ENCODE results near the gene SLC43A1. TPM values are rescaled to one million over a fixed set of nuclear protein-coding genes. Genes with fewer than 3 reads are reported as not detected.

The SLC43A1 gene
- polyA plus RNA-seq, 1 of the 3 experiments (the other 2 are of a cell fraction), result 4.4 TPM

DNA sequence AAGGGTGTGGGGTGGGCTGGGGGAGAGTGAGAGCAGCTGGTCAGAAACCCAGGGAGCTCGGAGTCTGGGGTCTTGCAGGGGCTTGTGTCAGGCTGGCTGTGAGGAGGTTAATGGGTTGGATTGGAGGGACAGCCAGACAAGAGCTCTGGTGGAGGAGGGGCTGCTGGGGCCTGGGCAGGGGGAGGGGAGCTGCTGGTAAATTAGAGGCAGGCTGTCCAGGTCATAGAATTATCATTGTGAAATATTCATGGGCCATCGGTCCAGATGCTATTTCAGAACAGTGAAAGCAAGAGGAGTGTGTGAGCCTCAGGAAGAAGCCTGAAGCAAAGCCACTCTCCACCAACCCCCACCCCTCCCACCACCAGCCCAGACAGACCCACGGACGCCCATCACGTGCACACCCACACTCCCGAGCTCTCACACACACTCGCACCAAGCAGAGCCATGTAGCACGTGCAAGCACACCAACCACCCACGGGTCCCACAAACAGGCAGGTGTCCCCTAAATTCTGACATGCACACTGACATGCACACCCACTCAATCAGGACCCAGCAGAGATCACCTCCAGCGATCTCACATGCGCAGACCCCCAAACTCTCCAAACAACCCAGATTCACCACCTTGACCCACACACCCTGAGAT lies 36.4 kb downstream of the SLC43A1 start:
- peak; percentile 47 for DNase-seq
- no peaks in the 10 kb centered on the region for H3K79me2 ChIP-seq (ENCODE audit: insufficient read depth)
- H3K4me3 ChIP-seq (ENCODE audit: low read depth in 2 of 2, low read length in 1 of 2), result no peak overlapping the region
- no peaks in the 10 kb centered on the region for H3K9me3 ChIP-seq
- no peaks in the 10 kb centered on the region for H4K20me1 ChIP-seq (ENCODE audit: insufficient read depth)
- H3F3A ChIP-seq (replicated peaks; ENCODE audit: insufficient read depth), result no peaks in the 10 kb centered on the region
- no peaks in the 10 kb centered on the region for H3K9me2 ChIP-seq
- H3K4me2 ChIP-seq, result no peak overlapping the region
- TF ChIP-seq TCF12 (IDR thresholded peaks at IDR 0.05) (no peak), CHD2 (IDR thresholded peaks at IDR 0.05; ENCODE audit: low read length, partially characterized antibody) (peak; percentile 37)
- no peaks in the 10 kb centered on the region for H3K36me3 ChIP-seq (replicated peaks in 1 of 2; ENCODE audit: control insufficient read depth in 1 of 2, insufficient read depth in 2 of 2, low read length in 1 of 2)
- H3K27ac ChIP-seq (ENCODE audit: low read depth in 2 of 2, low read length in 1 of 2), result no peak overlapping the region
- WGBS (ENCODE audit: low lambda C conversion rate), result 43% methylated on average over 11 of the region's 11 CpGs
- POLR2A ChIA-PET, result no interaction called here
- H3K27me3 ChIP-seq (ENCODE audit: insufficient read depth), result peaks cover 28% of the 10 kb centered on the region
- H3K9ac ChIP-seq, result no peak overlapping the region
- H2AFZ ChIP-seq (ENCODE audit: low read depth), result no peak overlapping the region
- CTCF ChIA-PET, result interaction anchor here (0.9 to 27.2 kb wide), 7 partner anchors 13 to 117 kb away, joined by 3 to 517 read pairs (median 4); partner anchors contain the start of genes RTN4RL2 and TIMM10
- peaks cover 4 to 17% of the 10 kb centered on the region in 2 experiments; a peak in 2 of 4 replicates for H3K4me1 ChIP-seq (ENCODE audit: control insufficient read depth in 1 of 2, insufficient read depth in 2 of 2, low read depth in 1 of 2, low read length in 1 of 2)

GRCh38 chr11:57477507-57478189 lies 37.9 kb downstream of the SLC43A1 start:
- Histone ChIP-seq H3K4me2 (no peak overlapping the region), H3K4me1 (ENCODE audit: control insufficient read depth in 1 of 2, insufficient read depth in 2 of 2, low read depth in 1 of 2, low read length in 1 of 2) (peaks cover 0 to 11% of the 10 kb centered on the region in 2 experiments; a peak in 1 of 4 replicates), H3K9ac (no peak overlapping the region), H4K20me1 (ENCODE audit: insufficient read depth) (no peaks in the 10 kb centered on the region), H3K9me2 (no peaks in the 10 kb centered on the region), H3K79me2 (ENCODE audit: insufficient read depth) (no peaks in the 10 kb centered on the region), H2AFZ (ENCODE audit: low read depth) (no peak overlapping the region), H3K27ac (ENCODE audit: low read depth in 2 of 2, low read length in 1 of 2) (no peak overlapping the region), H3K27me3 (ENCODE audit: insufficient read depth) (peaks cover 21% of the 10 kb centered on the region), H3K4me3 (ENCODE audit: low read depth in 2 of 2, low read length in 1 of 2) (no peak overlapping the region), H3K9me3 (no peaks in the 10 kb centered on the region), H3F3A (replicated peaks; ENCODE audit: insufficient read depth) (no peaks in the 10 kb centered on the region), H3K36me3 (replicated peaks in 1 of 2; ENCODE audit: control insufficient read depth in 1 of 2, insufficient read depth in 2 of 2, low read length in 1 of 2) (no peaks in the 10 kb centered on the region)
- no peak for DNase-seq
- 86% methylated on average over 10 of the region's 11 CpGs for WGBS (ENCODE audit: low lambda C conversion rate)
- ChIA-PET POLR2A (no interaction called here), CTCF (interaction anchor here (0.9 to 27.2 kb wide), 4 partner anchors 15 to 51 kb away, joined by 3 to 517 read pairs (median 168); partner anchors contain the start of genes RTN4RL2 and TIMM10)
- TF ChIP-seq TAF1 (IDR thresholded peaks at IDR 0.05; ENCODE audit: borderline replicate concordance, low read depth, low read length) (no peak), RAD21 (IDR thresholded peaks at IDR 0.05; ENCODE audit: low read length) (no peak), ELF1 (IDR thresholded peaks at IDR 0.05) (no peak), FOXJ3 (CRISPR knock-in tag; IDR thresholded peaks at IDR 0.05) (no peak), NRF1 (IDR thresholded peaks at IDR 0.05; ENCODE audit: low read depth, low read length) (no peak), MXI1 (IDR thresholded peaks at IDR 0.05; ENCODE audit: low read depth, low read length) (no peak), POLR2AphosphoS5 (IDR thresholded peaks at IDR 0.05; ENCODE audit: low read depth, low read length) (no peak), TCF12 (IDR thresholded peaks at IDR 0.05) (no peak), TEAD4 (IDR thresholded peaks at IDR 0.05; ENCODE audit: borderline replicate concordance, insufficient read depth) (no peak), NFIC (IDR thresholded peaks at IDR 0.05; ENCODE audit: borderline replicate concordance) (no peak), EZH2phosphoT487 (IDR thresholded peaks at IDR 0.05; ENCODE audit: borderline replicate concordance, low read depth) (no peak), REST (IDR thresholded peaks at IDR 0.05; ENCODE audit: low read depth, low read length) (no peak), ZBTB33 (IDR thresholded peaks at IDR 0.05; ENCODE audit: borderline replicate concordance, low read depth) (no peak), MEF2A (IDR thresholded peaks at IDR 0.05; ENCODE audit: borderline replicate concordance, low read depth) (no peak)
- TF ChIP-seq, protein P1, sequence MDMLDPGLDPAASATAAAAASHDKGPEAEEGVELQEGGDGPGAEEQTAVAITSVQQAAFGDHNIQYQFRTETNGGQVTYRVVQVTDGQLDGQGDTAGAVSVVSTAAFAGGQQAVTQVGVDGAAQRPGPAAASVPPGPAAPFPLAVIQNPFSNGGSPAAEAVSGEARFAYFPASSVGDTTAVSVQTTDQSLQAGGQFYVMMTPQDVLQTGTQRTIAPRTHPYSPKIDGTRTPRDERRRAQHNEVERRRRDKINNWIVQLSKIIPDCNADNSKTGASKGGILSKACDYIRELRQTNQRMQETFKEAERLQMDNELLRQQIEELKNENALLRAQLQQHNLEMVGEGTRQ (IDR thresholded peaks at IDR 0.05; ENCODE audit: borderline replicate concordance, low read depth, low read length), result no peak
- TF ChIP-seq, protein P2, sequence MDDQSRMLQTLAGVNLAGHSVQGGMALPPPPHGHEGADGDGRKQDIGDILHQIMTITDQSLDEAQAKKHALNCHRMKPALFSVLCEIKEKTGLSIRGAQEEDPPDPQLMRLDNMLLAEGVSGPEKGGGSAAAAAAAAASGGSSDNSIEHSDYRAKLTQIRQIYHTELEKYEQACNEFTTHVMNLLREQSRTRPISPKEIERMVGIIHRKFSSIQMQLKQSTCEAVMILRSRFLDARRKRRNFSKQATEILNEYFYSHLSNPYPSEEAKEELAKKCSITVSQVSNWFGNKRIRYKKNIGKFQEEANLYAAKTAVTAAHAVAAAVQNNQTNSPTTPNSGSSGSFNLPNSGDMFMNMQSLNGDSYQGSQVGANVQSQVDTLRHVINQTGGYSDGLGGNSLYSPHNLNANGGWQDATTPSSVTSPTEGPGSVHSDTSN (IDR thresholded peaks at IDR 0.05), result no peak
- TF ChIP-seq, protein P3, sequence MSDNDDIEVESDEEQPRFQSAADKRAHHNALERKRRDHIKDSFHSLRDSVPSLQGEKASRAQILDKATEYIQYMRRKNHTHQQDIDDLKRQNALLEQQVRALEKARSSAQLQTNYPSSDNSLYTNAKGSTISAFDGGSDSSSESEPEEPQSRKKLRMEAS (IDR thresholded peaks at IDR 0.05; ENCODE audit: low read depth), result no peak

All from SK-N-SH (cell line).